H1 (cell line): ENCODE results near the gene TNFSF12. TPM values are rescaled to one million over a fixed set of nuclear protein-coding genes. Genes with fewer than 3 reads are reported as not detected.

Source experiments
- CTCF ChIA-PET: fragments of 300-600 bp; sonication (Branson Sonifier 250); formaldehyde crosslinking; loops from one replicate; lab custom pipeline; 2021; ENCODE audit not compliant: partially characterized antibody; lab: Charles Lee
- POLR2A ChIA-PET: fragments of 300-600 bp; sonication (Branson Sonifier 250); formaldehyde crosslinking; loops from one replicate; lab custom pipeline; 2021; ENCODE audit warnings: inconsistent platforms; ENCODE audit not compliant: partially characterized antibody; lab: Charles Lee
- DNase-seq, 2 experiments: peaks; one replicate each; pipeline versions ENCODE4 v3.0.0 to v3.0.0-alpha.2; 2010 to 2022; ENCODE audit warnings: low spot score in 2 of 2, low read depth in 1 of 2, mixed read lengths in 1 of 2
- FAIRE-seq: peaks from 2 replicates; lab custom pipeline; 2011; peaks lifted over from hg19 to GRCh38; lab: Jason Lieb, UNC
- H2AFZ ChIP-seq: 2 replicates; pipeline ENCODE4 v1.8.1; 2012; ENCODE audit warnings: low read length, inconsistent platforms
- H2AK5ac ChIP-seq: 2 replicates; pipeline ENCODE4 v1.6.1; 2013; ENCODE audit warnings: low read depth, low read length
- H2BK120ac ChIP-seq: replicated peaks from 2 replicates; pipeline ENCODE3; 2013; ENCODE audit warnings: low read depth, low read length, inconsistent platforms
- H2BK12ac ChIP-seq: 2 replicates; pipeline ENCODE4 v1.6.1; 2013; ENCODE audit warnings: low read depth, low read length
- H2BK15ac ChIP-seq: 2 replicates; pipeline ENCODE4 v1.6.1; 2013; ENCODE audit warnings: low read length
- H2BK20ac ChIP-seq: 2 replicates; pipeline ENCODE4 v1.6.1; 2013; ENCODE audit warnings: low read length
- H2BK5ac ChIP-seq: 2 replicates; pipeline ENCODE4 v1.6.1; 2013; ENCODE audit warnings: low read depth, low read length
- H3K14ac ChIP-seq: 2 replicates; pipeline ENCODE4 v1.6.1; 2013; ENCODE audit warnings: inconsistent platforms; ENCODE audit not compliant: insufficient read length
- H3K18ac ChIP-seq: 2 replicates; pipeline ENCODE4 v1.6.1; 2013; ENCODE audit warnings: low read length; ENCODE audit errors: extremely low read depth
- H3K23ac ChIP-seq: 2 replicates; pipeline ENCODE4 v1.6.1; 2013; ENCODE audit warnings: inconsistent platforms; ENCODE audit not compliant: insufficient read length
- H3K23me2 ChIP-seq: 2 replicates; pipeline ENCODE4 v1.6.1; 2013; ENCODE audit warnings: low read depth, low read length
- H3K27ac ChIP-seq: 2 replicates; pipeline ENCODE4 v1.6.1; 2011; ENCODE audit warnings: low read depth, low read length, inconsistent platforms
- H3K27me3 ChIP-seq, 4 experiments: replicated peaks in 1 of 4; 1 replicate in 1 of 4; 2 replicates in 3 of 4; pipeline versions ENCODE4 v1.6.1 to v1.8.1; 2011 to 2013; ENCODE audit warnings: low read length in 3 of 4, mild to moderate bottlenecking in 3 of 4, inconsistent platforms in 2 of 4, mixed read lengths in 2 of 4, moderate library complexity in 1 of 4; ENCODE audit not compliant: control insufficient read depth in 3 of 4, insufficient read depth in 3 of 4; ENCODE audit errors: extremely low read depth in 1 of 4
- H3K36me3 ChIP-seq, 4 experiments: 2 replicates each; pipeline versions ENCODE4 v1.6.1 to v1.8.1; 2011 to 2013; ENCODE audit warnings: mild to moderate bottlenecking in 4 of 4, low read length in 3 of 4, moderate library complexity in 2 of 4, control low read depth in 1 of 4, inconsistent platforms in 1 of 4; ENCODE audit not compliant: insufficient read depth in 4 of 4, control insufficient read depth in 2 of 4
- H3K4ac ChIP-seq: replicated peaks from 2 replicates; pipeline ENCODE3; 2013; ENCODE audit warnings: low read length, low read depth, mixed read lengths, inconsistent platforms; ENCODE audit not compliant: insufficient read length
- H3K4me1 ChIP-seq, 4 experiments: replicated peaks in 1 of 4; 1 replicate in 1 of 4; 2 replicates in 3 of 4; pipeline versions ENCODE4 v1.6.1 to v1.8.1; 2011 to 2013; ENCODE audit warnings: low read length in 3 of 4, inconsistent platforms in 2 of 4, mixed read lengths in 1 of 4; ENCODE audit not compliant: insufficient read depth in 4 of 4, control insufficient read depth in 3 of 4
- H3K4me2 ChIP-seq, 2 experiments: 2 replicates each; pipeline versions ENCODE4 v1.6.1 to v1.8.1; 2011 to 2013; ENCODE audit warnings: low read depth in 2 of 2, low read length in 2 of 2, control low read depth in 1 of 2, inconsistent platforms in 1 of 2, mild to moderate bottlenecking in 1 of 2; ENCODE audit not compliant: insufficient read depth in 1 of 2
- H3K4me3 ChIP-seq, 4 experiments: fragments of 200-600, 300-600 bp in 1 of 4; sonication (generic), shearing (Covaris generic), sonication (Bioruptor Twin) in 1 of 4; 2 replicates each; pipeline versions ENCODE4 v1.5.1 to v1.8.1; 2011 to 2016; ENCODE audit warnings: low read length in 4 of 4, low read depth in 3 of 4, control low read depth in 2 of 4, inconsistent platforms in 2 of 4, mild to moderate bottlenecking in 2 of 4, mixed read lengths in 1 of 4, moderate library complexity in 1 of 4; ENCODE audit not compliant: insufficient read depth in 2 of 4; ENCODE audit errors: extremely low read depth in 1 of 4
- H3K56ac ChIP-seq: replicated peaks from 2 replicates; pipeline ENCODE3; 2013; ENCODE audit warnings: low read depth, mild to moderate bottlenecking, mixed read lengths, low read length, inconsistent platforms; ENCODE audit not compliant: insufficient read length
- H3K79me1 ChIP-seq: 2 replicates; pipeline ENCODE4 v1.6.1; 2013; ENCODE audit warnings: low read depth, low read length, control low read depth
- H3K79me2 ChIP-seq, 2 experiments: 2 replicates each; pipeline versions ENCODE4 v1.6.1 to v1.8.1; 2012 to 2013; ENCODE audit warnings: low read length in 2 of 2, mild to moderate bottlenecking in 2 of 2, inconsistent platforms in 1 of 2; ENCODE audit not compliant: insufficient read depth in 2 of 2, control insufficient read depth in 1 of 2
- H3K9ac ChIP-seq, 4 experiments: replicated peaks in 1 of 4; 1 replicate in 1 of 4; 2 replicates in 3 of 4; pipeline versions ENCODE4 v1.6.1 to v1.8.1; 2011 to 2013; ENCODE audit warnings: low read depth in 3 of 4, low read length in 3 of 4, control low read depth in 2 of 4, mild to moderate bottlenecking in 2 of 4, moderate library complexity in 2 of 4, inconsistent platforms in 1 of 4; ENCODE audit errors: extremely low read depth in 1 of 4
- H3K9me3 ChIP-seq, 2 experiments: 2 replicates each; pipeline versions ENCODE4 v1.6.1 to v1.8.1; 2012 to 2013; ENCODE audit warnings: mild to moderate bottlenecking in 2 of 2, moderate library complexity in 2 of 2, control low read depth in 1 of 2, inconsistent platforms in 1 of 2, low read depth in 1 of 2, low read length in 1 of 2, mixed read lengths in 1 of 2; ENCODE audit not compliant: insufficient read depth in 2 of 2
- H4K20me1 ChIP-seq, 2 experiments: replicated peaks in 1 of 2; 2 replicates each; pipeline versions ENCODE3 to v1.8.1; 2011 to 2013; ENCODE audit warnings: inconsistent platforms in 2 of 2, low read length in 2 of 2, mild to moderate bottlenecking in 1 of 2; ENCODE audit not compliant: insufficient read depth in 2 of 2, control insufficient read depth in 1 of 2
- H4K5ac ChIP-seq: 2 replicates; pipeline ENCODE4 v1.6.1; 2013; ENCODE audit warnings: low read length, low read depth, mixed read lengths, inconsistent platforms; ENCODE audit not compliant: insufficient read length
- H4K8ac ChIP-seq: 2 replicates; pipeline ENCODE4 v1.8.0; 2013; ENCODE audit warnings: mild to moderate bottlenecking, moderate library complexity, low read length, inconsistent platforms; ENCODE audit not compliant: insufficient read depth; ENCODE audit errors: extremely low read depth
- H4K91ac ChIP-seq: replicated peaks from 2 replicates; pipeline ENCODE3; 2013; ENCODE audit warnings: low read length, mixed read lengths, inconsistent platforms; ENCODE audit not compliant: insufficient read length
- ASH2L ChIP-seq: fragments of 200-600, 300-600 bp; sonication (generic); IDR thresholded peaks from one replicate; pipeline ENCODE4 v1.7.1; 2017; ENCODE audit warnings: low read length
- BACH1 ChIP-seq: IDR thresholded peaks from 2 replicates; pipeline ENCODE4 v1.6.1; 2012; ENCODE audit warnings: low read length, improper control_type of control experiment
- CHD1 ChIP-seq: IDR thresholded peaks from 2 replicates; pipeline ENCODE4 v1.6.1; 2012; ENCODE audit warnings: low read depth, low read length, improper control_type of control experiment
- CTCF ChIP-seq, 3 experiments: IDR thresholded peaks; 1 replicate in 2 of 3; 2 replicates in 1 of 3; pipeline versions ENCODE4 v1.5.1 to v1.6.1; 2011; ENCODE audit warnings: low read length in 3 of 3, mild to moderate bottlenecking in 3 of 3, inconsistent platforms in 2 of 3, low read depth in 1 of 3, moderate library complexity in 1 of 3; ENCODE audit not compliant: insufficient read depth in 1 of 3; ENCODE audit errors: control extremely low read depth in 1 of 3
- RAD21 ChIP-seq, 2 experiments: IDR thresholded peaks in 1 of 2; conservative IDR thresholded peaks in 1 of 2; 2 replicates each; pipeline ENCODE4 v1.6.1; 2011; ENCODE audit warnings: low read depth in 2 of 2, low read length in 2 of 2, improper control_type of control experiment in 1 of 2, inconsistent platforms in 1 of 2, mild to moderate bottlenecking in 1 of 2, moderate library complexity in 1 of 2
- SP2 ChIP-seq: IDR thresholded peaks from 2 replicates; pipeline ENCODE4 v1.6.1; 2012; ENCODE audit warnings: mild to moderate bottlenecking, low read length, inconsistent platforms
- SUZ12 ChIP-seq: fragments of 200-600 bp; sonication (generic); IDR thresholded peaks from 2 replicates; pipeline ENCODE4 v1.6.1; 2012; ENCODE audit warnings: mild to moderate bottlenecking, inconsistent platforms, low read length, moderate library complexity, mixed read lengths
- ZNF274 ChIP-seq: IDR thresholded peaks from 2 replicates; pipeline ENCODE4 v1.7.0; 2012; ENCODE audit warnings: low read length, borderline replicate concordance; ENCODE audit errors: extremely low read depth
- WGBS, 2 experiments: shearing (Covaris generic) in 1 of 2; methylation state at CpG; one replicate each; pipeline versions ENCODE4 v1.1.6 to v1.1.7; 2013 to 2015; ENCODE audit warnings: low lambda C conversion rate in 2 of 2, mixed read lengths in 2 of 2, inconsistent platforms in 1 of 2, low coverage in 1 of 2, missing lambda C conversion rate in 1 of 2; ENCODE audit not compliant: insufficient replicate concordance in 2 of 2, insufficient coverage in 1 of 2, insufficient read length in 1 of 2; ENCODE audit errors: extremely low coverage in 1 of 2, missing lambda C conversion rate in 1 of 2; 5-methylcytosine and 5-hydroxymethylcytosine counted together
- polyA plus RNA-seq, 7 experiments: library from polyadenylated mRNA; depleted of rRNA in 3 of 7; stranded (reverse) in 5 of 7; unstranded in 2 of 7; fragments of >200 nt in 5 of 7; fragments of 200-250 nt in 2 of 7; gene quantifications; 1 replicate in 5 of 7; 2 replicates in 1 of 7; 4 replicates in 1 of 7; pipeline versions ENCODE4 v1.2.1 to v1.2.3, GENCODE V29; 2011 to 2013; ENCODE audit warnings: missing spikeins in 2 of 7, mixed read lengths in 2 of 7
- total RNA-seq: library from RNA; stranded (reverse); fragmentation: NEBNext Ultra II Directional; extraction: Animal tissue kit (Norgen Biotek cat#: 25700); gene quantifications from 2 replicates; pipeline ENCODE4 v1.2.1, GENCODE V29; 2021

TNFSF12 gene
- total and polyA plus RNA-seq, 2 of the 8 experiments (the other 6 are each of a cell fraction or from before 2014, with no cell fraction given) = 7.2 to 9.6 TPM

GRCh38 chr17:7586673-7587419 is 38.0 kb downstream of the TNFSF12 start:
- Histone ChIP-seq H2BK5ac (no peak overlapping the region; the same call in 1 of the 2 replicates), H3K36me3 (peaks cover under 1 to 14% (median 4%) of the 10 kb centered on the region in 4 experiments; a peak in 5 of 8 replicates), H3K27ac (no peak overlapping the region), H2BK20ac (no peak overlapping the region), H2AK5ac (no peak overlapping the region), H3K9ac (no peak overlapping the region), H3K14ac (no peak overlapping the region), H2BK12ac (no peak overlapping the region), H3K27me3 (no peaks in the 10 kb centered on the region), H4K8ac (no peak overlapping the region), H3K23ac (no peak overlapping the region), H4K91ac (no peak overlapping the region), H3K23me2 (peaks cover 24% of the 10 kb centered on the region; the same call in 1 of the 2 replicates), H3K4me1 (peaks cover 6 to 31% (median 23%) of the 10 kb centered on the region in 4 experiments), H4K20me1 (peaks cover 0 to 2% of the 10 kb centered on the region in 2 experiments), H2BK120ac (no peak overlapping the region), H3K4ac (no peak overlapping the region), H2BK15ac (no peak overlapping the region), H4K5ac (no peak overlapping the region), H3K4me2 (no peak overlapping the region; a peak in 1 of 4 replicates), H3K79me2 (no peaks in the 10 kb centered on the region), H3K79me1 (no peaks in the 10 kb centered on the region; the same call in none of the 2 replicates), H3K56ac (no peak overlapping the region), H3K9me3 (no peaks in the 10 kb centered on the region), H3K18ac (no peak overlapping the region), H2AFZ (no peak overlapping the region), H3K4me3 (no peak overlapping the region)
- 77% methylated on average over 9 of the region's 9 CpGs; no CpG with 5 or more reads in 1 of the 2 experiments for WGBS, 2 experiments
- ChIA-PET CTCF (interaction anchor here (0.6 to 1.8 kb wide), 11 partner anchors 13 to 101 kb away, joined by 3 to 14 read pairs (median 3); partner anchors contain the start of genes FXR2 and TP53), POLR2A (interaction anchor here (0.6 to 28.5 kb wide), 8 partner anchors 14 to 100 kb away, joined by 3 to 1144 read pairs (median 28); partner anchors contain the start of genes CD68, SAT2, SENP3 and TNFSF12)
- FAIRE-seq (no peak), DNase-seq (peak in 1 of 2 experiments; percentile 49)
- TF ChIP-seq CHD1 (no peak), SUZ12 (no peak), SP2 (no peak), ASH2L (no peak), BACH1 (no peak), RAD21 (IDR thresholded peaks at IDR 0.05 in 1 of 2, conservative IDR thresholded peaks at IDR 0.05 in 1 of 2; ENCODE audit: low read depth in 2 of 2, low read length in 2 of 2) (peak; percentile 33 to 35; a peak in 3 of 4 replicates), CTCF (IDR thresholded peaks at IDR 0.05; ENCODE audit: control extremely low read depth in 1 of 3, insufficient read depth in 1 of 3, low read depth in 1 of 3, low read length in 3 of 3) (peak; percentile 23 to 64 (median 63); a peak in 3 of 4 replicates), ZNF274 (no peak)
